Activated naive CD8-positive, alpha-beta T cell (primary cell): Measurements from ENCODE around the gene CLDN1.
"Not testable (repeated sequence)": the region's sequence is repeated elsewhere in the genome, so short reads cannot be mapped to it uniquely, and the experiment has no call there.

Experiments
- H3K27ac Mint-ChIP-seq: one replicate; pipeline ENCODE4 v1.8.0; 2021; ENCODE audit warnings: mixed read lengths
- H3K27me3 Mint-ChIP-seq: one replicate; pipeline ENCODE4 v1.8.0; 2021; ENCODE audit warnings: mixed read lengths
- H3K36me3 Mint-ChIP-seq: one replicate; pipeline ENCODE4 v1.8.0; 2021; ENCODE audit warnings: mixed read lengths
- H3K4me1 Mint-ChIP-seq: one replicate; pipeline ENCODE4 v1.8.0; 2021; ENCODE audit warnings: low read depth, mixed read lengths
- H3K4me3 Mint-ChIP-seq: one replicate; pipeline ENCODE4 v1.8.0; 2021; ENCODE audit warnings: mild to moderate bottlenecking, mixed read lengths
- H3K9me3 Mint-ChIP-seq: one replicate; pipeline ENCODE4 v1.8.0; 2021; ENCODE audit warnings: low read depth, mixed read lengths

Gene CLDN1

GRCh38 chr3:190291994-190292584, 30.2 kb downstream of the CLDN1 start:
- Mint-ChIP-seq H3K27ac (no peak overlapping the region), H3K27me3 (peaks cover 1% of the 10 kb centered on the region), H3K36me3 (peaks cover 4% of the 10 kb centered on the region), H3K4me1 (no peaks in the 10 kb centered on the region), H3K9me3 (peaks cover 13% of the 10 kb centered on the region), H3K4me3 (no peak overlapping the region)

DNA sequence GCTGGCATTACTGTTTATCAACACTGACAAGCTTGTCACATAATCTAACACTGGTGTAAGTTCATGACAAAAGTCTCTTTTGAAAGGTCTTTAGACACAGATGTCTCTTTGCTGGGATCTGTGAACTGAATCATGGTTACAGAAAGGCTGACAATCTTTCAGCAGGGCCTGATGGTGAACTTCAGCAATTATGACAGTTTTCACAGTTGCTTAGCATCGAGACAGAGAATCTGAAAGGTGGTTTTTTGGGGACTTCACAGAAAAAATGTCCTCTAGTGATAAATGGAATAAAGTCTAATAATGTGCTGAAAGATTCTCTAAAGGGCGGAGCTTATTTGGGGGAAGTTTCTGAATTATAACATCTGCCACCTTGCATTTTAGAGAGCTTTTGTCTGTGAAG, 32.3 kb downstream of the CLDN1 start:
- H3K9me3 Mint-ChIP-seq: peaks cover 22% of the 10 kb centered on the region
- no peaks in the 10 kb centered on the region for H3K27me3 Mint-ChIP-seq
- H3K4me3 Mint-ChIP-seq: no peak overlapping the region
- H3K36me3 Mint-ChIP-seq: peaks cover 9% of the 10 kb centered on the region
- H3K4me1 Mint-ChIP-seq: no peaks in the 10 kb centered on the region
- no peak overlapping the region for H3K27ac Mint-ChIP-seq

- no peaks in the 10 kb centered on the region for H3K4me1 Mint-ChIP-seq
- no peaks in the 10 kb centered on the region for H3K27me3 Mint-ChIP-seq
- H3K36me3 Mint-ChIP-seq: peaks cover 9% of the 10 kb centered on the region
- no peak overlapping the region for H3K4me3 Mint-ChIP-seq
- no peak overlapping the region for H3K27ac Mint-ChIP-seq
- peaks cover 22% of the 10 kb centered on the region for H3K9me3 Mint-ChIP-seq
These were observed 33.4 kb downstream of the CLDN1 start for GRCh38 chr3:190288836-190289235.

GRCh38 chr3:190286014-190286413, 36.2 kb downstream of the CLDN1 start:
- Mint-ChIP-seq H3K36me3 (peaks cover 5% of the 10 kb centered on the region), H3K9me3 (peaks cover 13% of the 10 kb centered on the region), H3K4me3 (no peak overlapping the region), H3K27ac (no peak overlapping the region), H3K27me3 (no peaks in the 10 kb centered on the region), H3K4me1 (no peaks in the 10 kb centered on the region)

DNA sequence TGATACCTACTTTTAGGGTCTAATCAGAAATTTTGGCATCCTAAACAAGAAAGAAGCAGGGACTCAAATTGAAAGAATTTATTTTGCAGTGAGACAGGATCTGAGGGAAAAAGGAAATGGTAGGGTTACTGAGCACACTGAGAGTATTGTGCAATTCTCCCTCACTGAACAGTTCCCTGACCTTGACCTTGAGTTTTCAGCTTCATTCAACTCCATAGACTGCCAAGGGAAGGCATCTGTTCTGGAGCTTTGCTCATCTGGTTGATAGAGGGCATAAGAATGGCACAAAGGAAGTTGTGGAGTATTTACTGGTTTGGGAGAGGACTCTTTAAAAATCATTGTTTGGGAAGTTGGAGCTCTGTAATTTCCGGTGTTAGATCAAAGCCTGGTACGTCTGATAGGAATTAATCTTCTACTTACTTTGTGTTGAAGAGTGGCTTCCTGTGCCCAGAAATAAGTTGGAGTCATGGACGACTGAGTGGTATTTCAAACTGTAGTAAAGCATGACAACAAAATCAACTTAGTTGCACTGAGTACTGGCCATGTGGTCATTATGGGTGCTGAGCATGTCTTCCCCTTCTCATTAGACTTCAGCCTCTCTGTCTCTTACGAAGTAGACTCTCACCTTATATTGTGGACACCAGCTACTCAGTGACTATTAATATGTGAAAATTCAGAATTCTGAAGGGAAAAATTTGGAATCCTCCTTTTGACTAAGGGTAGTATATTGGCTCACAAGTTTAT, 40.8 kb downstream of the CLDN1 start:
- H3K36me3 Mint-ChIP-seq: peaks cover 5% of the 10 kb centered on the region
- peaks cover 9% of the 10 kb centered on the region for H3K9me3 Mint-ChIP-seq
- H3K27me3 Mint-ChIP-seq: no peaks in the 10 kb centered on the region
- no peaks in the 10 kb centered on the region for H3K4me1 Mint-ChIP-seq
- no peak overlapping the region for H3K27ac Mint-ChIP-seq
- H3K4me3 Mint-ChIP-seq: no peak overlapping the region

DNA sequence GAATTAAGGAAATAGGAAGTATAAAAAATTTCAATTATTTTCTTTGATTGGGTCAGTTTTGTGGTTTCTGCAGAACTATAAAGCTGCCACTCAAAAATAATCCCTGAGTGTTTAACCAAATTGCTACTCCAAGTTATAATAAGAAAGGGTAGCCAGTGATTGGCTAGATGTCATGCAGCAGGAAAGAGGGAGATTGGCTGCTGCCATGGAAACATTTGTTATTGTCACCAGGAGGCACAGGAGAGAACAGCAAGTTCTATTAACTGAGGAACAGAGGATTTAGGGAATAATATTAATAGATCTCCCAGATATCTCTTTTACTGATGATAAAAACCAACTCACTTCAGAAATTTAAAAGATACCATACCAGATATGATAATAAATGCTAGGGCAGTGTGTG, 42.6 kb downstream of the CLDN1 start:
- H3K4me1 Mint-ChIP-seq: no peaks in the 10 kb centered on the region
- H3K9me3 Mint-ChIP-seq: no peaks in the 10 kb centered on the region
- H3K27me3 Mint-ChIP-seq: no peaks in the 10 kb centered on the region
- no peak overlapping the region for H3K27ac Mint-ChIP-seq
- H3K4me3 Mint-ChIP-seq: no peak overlapping the region
- no peaks in the 10 kb centered on the region for H3K36me3 Mint-ChIP-seq

GRCh38 chr3:190272747-190273146, 49.5 kb downstream of the CLDN1 start:
- H3K27ac Mint-ChIP-seq: no peak overlapping the region
- H3K4me3 Mint-ChIP-seq: no peak overlapping the region
- H3K4me1 Mint-ChIP-seq: no peaks in the 10 kb centered on the region
- no peaks in the 10 kb centered on the region for H3K9me3 Mint-ChIP-seq
- H3K27me3 Mint-ChIP-seq: no peaks in the 10 kb centered on the region
- no peaks in the 10 kb centered on the region for H3K36me3 Mint-ChIP-seq

DNA sequence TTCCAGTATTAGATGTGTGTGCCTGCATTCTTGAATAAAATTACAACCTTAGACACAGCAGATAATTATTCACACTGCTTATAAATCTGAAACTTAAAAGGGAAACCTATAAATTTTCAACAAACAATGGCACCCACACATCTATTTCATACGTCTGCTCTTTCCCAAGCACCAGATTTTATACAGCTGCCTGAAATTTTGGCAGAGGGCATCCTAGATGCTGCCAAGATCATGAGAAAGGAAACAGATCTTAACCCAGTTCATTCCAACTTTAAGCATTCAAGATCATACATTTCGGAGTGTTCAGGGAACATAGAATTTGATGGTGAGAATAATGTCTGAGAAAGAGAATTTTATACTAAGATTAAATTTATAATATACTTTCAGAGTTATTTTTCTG, 53.1 kb downstream of the CLDN1 start:
- Mint-ChIP-seq H3K4me3 (no peak overlapping the region), H3K4me1 (no peaks in the 10 kb centered on the region), H3K36me3 (no peaks in the 10 kb centered on the region), H3K27ac (no peak overlapping the region), H3K27me3 (no peaks in the 10 kb centered on the region), H3K9me3 (no peaks in the 10 kb centered on the region)

GRCh38 chr3:190267464-190267863, 54.8 kb downstream of the CLDN1 start:
- H3K27ac Mint-ChIP-seq, H3K4me3 Mint-ChIP-seq, H3K27me3 Mint-ChIP-seq, H3K9me3 Mint-ChIP-seq, H3K4me1 Mint-ChIP-seq, H3K36me3 Mint-ChIP-seq: not testable (repeated sequence)

DNA sequence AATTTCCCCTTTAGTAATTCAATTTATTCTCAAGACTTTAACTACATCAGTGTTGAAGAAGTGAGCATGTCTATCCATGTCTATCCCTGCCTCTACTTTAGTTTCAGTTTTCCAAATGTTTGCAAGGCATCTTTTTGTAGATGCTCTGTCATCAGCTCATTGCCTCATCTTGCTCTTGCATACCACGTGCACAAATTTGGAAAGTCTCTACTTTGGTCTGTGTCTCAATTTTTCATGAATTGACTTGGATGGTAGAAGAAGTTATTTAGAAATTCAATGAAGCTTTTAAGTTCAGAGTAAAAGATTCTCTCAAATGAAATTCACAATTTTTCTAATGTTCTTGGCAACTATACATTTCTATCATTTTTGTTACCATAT, 55.3 kb downstream of the CLDN1 start:
- no peaks in the 10 kb centered on the region for H3K36me3 Mint-ChIP-seq
- H3K4me1 Mint-ChIP-seq: no peaks in the 10 kb centered on the region
- H3K4me3 Mint-ChIP-seq: no peak overlapping the region
- no peak overlapping the region for H3K27ac Mint-ChIP-seq
- no peaks in the 10 kb centered on the region for H3K9me3 Mint-ChIP-seq
- H3K27me3 Mint-ChIP-seq: no peaks in the 10 kb centered on the region

GRCh38 chr3:190266265-190266912, 55.9 kb downstream of the CLDN1 start:
- Mint-ChIP-seq H3K27me3 (no peaks in the 10 kb centered on the region), H3K9me3 (no peaks in the 10 kb centered on the region), H3K27ac (no peak overlapping the region), H3K4me1 (no peaks in the 10 kb centered on the region), H3K36me3 (no peaks in the 10 kb centered on the region), H3K4me3 (no peak overlapping the region)

GRCh38 chr3:190265796-190266195, 56.5 kb downstream of the CLDN1 start:
- no peak overlapping the region for H3K27ac Mint-ChIP-seq
- H3K27me3 Mint-ChIP-seq: no peaks in the 10 kb centered on the region
- no peaks in the 10 kb centered on the region for H3K36me3 Mint-ChIP-seq
- H3K9me3 Mint-ChIP-seq: no peaks in the 10 kb centered on the region
- no peaks in the 10 kb centered on the region for H3K4me1 Mint-ChIP-seq
- no peak overlapping the region for H3K4me3 Mint-ChIP-seq

DNA sequence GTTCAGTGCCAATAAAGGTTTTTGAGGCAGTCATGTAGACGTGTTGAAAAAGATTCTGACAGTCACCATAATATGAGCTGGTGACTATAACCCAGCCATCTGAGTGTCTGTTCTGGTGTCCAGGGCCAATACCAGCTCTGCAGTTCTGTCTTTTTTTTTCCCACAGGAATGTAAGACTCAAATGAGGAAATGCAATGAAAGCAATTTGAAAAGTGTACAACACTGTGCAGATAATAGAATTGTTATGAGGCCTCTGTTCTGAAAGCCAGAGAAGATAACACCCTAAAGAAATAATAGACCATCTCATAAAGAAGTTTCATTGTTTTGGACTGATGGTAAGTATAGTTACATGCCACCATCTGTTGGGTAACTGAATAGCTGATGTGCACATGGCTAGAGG, 57.1 kb downstream of the CLDN1 start:
- Mint-ChIP-seq H3K27me3 (peaks cover 1% of the 10 kb centered on the region), H3K4me3 (no peak overlapping the region), H3K27ac (no peak overlapping the region), H3K9me3 (no peaks in the 10 kb centered on the region), H3K36me3 (no peaks in the 10 kb centered on the region), H3K4me1 (no peaks in the 10 kb centered on the region)

DNA sequence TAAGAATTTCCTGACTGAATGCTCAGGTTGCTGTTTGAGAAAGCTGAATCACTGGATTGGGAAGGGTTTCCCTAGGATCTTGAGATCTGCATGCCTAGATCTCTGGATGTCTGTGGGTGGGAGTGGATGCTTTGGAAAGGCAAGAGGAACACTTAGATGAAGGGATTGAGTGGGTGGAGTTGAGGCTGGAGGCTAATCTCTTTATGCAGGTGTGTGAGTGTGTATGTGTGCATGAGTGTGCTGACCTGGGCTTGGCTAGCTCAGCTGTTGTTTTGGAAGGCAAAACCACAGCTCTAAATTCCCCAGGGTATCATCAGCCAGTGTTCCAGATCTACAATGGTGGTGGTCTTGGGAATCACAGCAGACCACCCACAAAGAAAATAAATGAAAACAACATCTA, 60.5 kb downstream of the CLDN1 start:
- H3K27ac Mint-ChIP-seq: no peak overlapping the region
- H3K9me3 Mint-ChIP-seq: no peaks in the 10 kb centered on the region
- H3K4me3 Mint-ChIP-seq: no peak overlapping the region
- H3K36me3 Mint-ChIP-seq: no peaks in the 10 kb centered on the region
- H3K4me1 Mint-ChIP-seq: no peaks in the 10 kb centered on the region
- H3K27me3 Mint-ChIP-seq: peaks cover 1% of the 10 kb centered on the region

DNA sequence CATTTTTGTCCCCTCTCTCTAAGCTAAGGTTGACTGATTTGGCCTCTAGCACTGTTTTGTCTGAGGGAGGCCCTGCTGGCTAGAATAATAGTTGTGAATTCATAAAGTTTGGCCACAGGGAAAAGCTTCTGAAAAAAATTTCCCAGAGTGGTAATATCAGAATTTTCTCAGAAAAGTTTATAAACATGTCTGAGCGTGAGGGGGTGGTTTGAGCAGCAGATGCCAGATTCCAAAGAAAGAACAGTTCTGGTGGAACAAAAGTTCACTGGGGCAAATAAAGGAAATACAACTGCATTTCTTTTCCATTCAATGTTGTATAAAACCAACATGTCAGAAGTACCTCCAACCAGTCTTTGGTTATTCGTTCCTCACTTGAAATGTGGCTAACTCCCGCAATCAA, 61.2 kb downstream of the CLDN1 start:
- H3K4me1 Mint-ChIP-seq: no peaks in the 10 kb centered on the region
- H3K27ac Mint-ChIP-seq: no peak overlapping the region
- H3K4me3 Mint-ChIP-seq: no peak overlapping the region
- no peaks in the 10 kb centered on the region for H3K9me3 Mint-ChIP-seq
- H3K27me3 Mint-ChIP-seq: peaks cover 1% of the 10 kb centered on the region
- no peaks in the 10 kb centered on the region for H3K36me3 Mint-ChIP-seq

DNA sequence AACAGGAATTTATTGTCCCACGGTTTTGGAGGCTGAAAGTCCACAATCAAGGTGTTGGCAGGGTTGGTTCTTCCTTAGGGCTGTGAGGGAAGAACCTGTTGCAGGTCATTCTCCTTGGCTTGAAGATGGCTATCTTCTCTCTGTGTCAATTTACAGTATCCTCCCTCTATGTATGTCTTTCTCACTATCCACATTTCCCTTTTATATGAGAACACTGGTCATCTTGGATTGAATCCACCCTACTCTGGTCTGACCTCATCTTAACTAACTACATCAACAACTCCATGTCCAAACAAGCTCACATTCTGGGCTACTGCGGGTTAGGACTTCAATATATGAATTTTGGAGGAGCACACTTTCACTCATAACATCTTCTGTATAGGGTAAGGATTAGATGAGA, 61.9 kb downstream of the CLDN1 start:
- Mint-ChIP-seq H3K4me1 (no peaks in the 10 kb centered on the region), H3K27ac (no peak overlapping the region), H3K4me3 (no peak overlapping the region), H3K36me3 (no peaks in the 10 kb centered on the region), H3K9me3 (no peaks in the 10 kb centered on the region), H3K27me3 (peaks cover 1% of the 10 kb centered on the region)
